DMS 273 (cell line): ENCODE data around the gene METRNL.

ENCODE experiments used
- DNase-seq: peaks from one replicate; lab custom pipeline; 2025; ENCODE audit not compliant: unreplicated experiment; lab: John Stamatoyannopoulos, UW

The METRNL gene

GRCh38 chr17:83089328-83090132 lies 10.1 kb downstream of the METRNL start:
- DNase-seq: no peak

GRCh38 chr17:83090444-83091256 lies 11.2 kb downstream of the METRNL start:
- DNase-seq: no peak

- no peak for DNase-seq
Measured at GRCh38 chr17:83091257-83092141, 12.1 kb downstream of the METRNL start.

- no peak for DNase-seq
Measured at GRCh38 chr17:83092186-83092585, 12.8 kb downstream of the METRNL start.

GRCh38 chr17:83092931-83093330 lies 13.5 kb downstream of the METRNL start:
- no peak for DNase-seq

GRCh38 chr17:83093506-83093905 lies 14.1 kb downstream of the METRNL start:
- DNase-seq: no peak

- no peak for DNase-seq
Measured at GRCh38 chr17:83094291-83094690, 14.9 kb downstream of the METRNL start.

GRCh38 chr17:83095016-83095415 lies 15.6 kb downstream of the METRNL start:
- no peak for DNase-seq

- DNase-seq: peak; percentile 35
Measured at GRCh38 chr17:83096401-83097224, 17.2 kb downstream of the METRNL start.

GRCh38 chr17:83097831-83098230 lies 18.4 kb downstream of the METRNL start:
- no peak for DNase-seq

GRCh38 chr17:83098241-83099085 lies 19.1 kb downstream of the METRNL start:
- no peak for DNase-seq

- DNase-seq: no peak
Measured at GRCh38 chr17:83099086-83099555, 19.7 kb downstream of the METRNL start.

GRCh38 chr17:83099570-83100181 lies 20.3 kb downstream of the METRNL start:
- DNase-seq: no peak

GRCh38 chr17:83100220-83100852 lies 20.9 kb downstream of the METRNL start:
- no peak for DNase-seq

GRCh38 chr17:83100853-83101391 lies 21.5 kb downstream of the METRNL start:
- DNase-seq: no peak

- no peak for DNase-seq
Measured at GRCh38 chr17:83101805-83102480, 22.5 kb downstream of the METRNL start.

- peak; percentile 29 for DNase-seq
Measured at GRCh38 chr17:83103200-83103942, 24.0 kb downstream of the METRNL start.
